ENCODE measurements around the gene NKD2.
"Not testable (repeated sequence)": the region's sequence is repeated elsewhere in the genome, so short reads cannot be mapped to it uniquely, and the experiment has no call there.

The NKD2 gene

GRCh38 chr5:1008451-1009358 is at the start of gene NKD2:
TSS of gene NKD2 (plus strand) at chr5:1008802. CDS start at chr5:1009058, 256 bp downstream.
- DNase-seq, result peak in 1 of 2 donors; percentile 52

GRCh38 chr5:959581-960531 is 48.7 kb upstream of the NKD2 start:
- no peak for DNase-seq

- DNase-seq, result no peak
These were observed 48.1 kb upstream of the NKD2 start for GRCh38 chr5:960551-960950.

GRCh38 chr5:961002-961710 is 47.4 kb upstream of the NKD2 start:
- DNase-seq, result no peak

- no peak for DNase-seq
These were observed 46.8 kb upstream of the NKD2 start for GRCh38 chr5:961711-962240.

- DNase-seq, result no peak
These were observed 46.2 kb upstream of the NKD2 start for GRCh38 chr5:962386-962785.

- DNase-seq, result no peak
These were observed 45.8 kb upstream of the NKD2 start for GRCh38 chr5:962801-963200.

- DNase-seq, result no peak
These were observed 45.3 kb upstream of the NKD2 start for GRCh38 chr5:963310-963672.

- peak; percentile 19 to 34 for DNase-seq
These were observed 44.7 kb upstream of the NKD2 start for GRCh38 chr5:963673-964531.

GRCh38 chr5:964821-965220 is 43.8 kb upstream of the NKD2 start:
- DNase-seq, result no peak

- DNase-seq, result no peak
These were observed 42.8 kb upstream of the NKD2 start for GRCh38 chr5:965604-966344.

GRCh38 chr5:966345-966710 is 42.3 kb upstream of the NKD2 start:
- no peak for DNase-seq

- no peak for DNase-seq
These were observed 41.7 kb upstream of the NKD2 start for GRCh38 chr5:966941-967340.

- DNase-seq, result no peak
These were observed 39.7 kb upstream of the NKD2 start for GRCh38 chr5:968881-969280.

GRCh38 chr5:969408-969839 is 39.2 kb upstream of the NKD2 start:
- DNase-seq, result no peak

- DNase-seq, result not testable (repeated sequence)
These were observed 36.0 kb upstream of the NKD2 start for GRCh38 chr5:972575-972974.

GRCh38 chr5:976849-977751 is 31.5 kb upstream of the NKD2 start:
- DNase-seq, result no peak

GRCh38 chr5:978054-978453 is 30.5 kb upstream of the NKD2 start:
- DNase-seq, result no peak

- no peak for DNase-seq
These were observed 29.9 kb upstream of the NKD2 start for GRCh38 chr5:978693-979092.
